Activated naive CD4-positive, alpha-beta T cell treated with anti-CD3 and anti-CD28 coated beads, Interleukin-2, amount 50 U/mL, for 16 hours (primary cell): ENCODE measurements around the gene RPS6KA5.

Experiments used
- DNase-seq: peaks from one replicate; pipeline ENCODE4 v3.0.0-alpha.2; 2020

The RPS6KA5 gene

GRCh38 chr14:90820958-90821357 lies 239.5 kb downstream of the RPS6KA5 start:
- peak; percentile 81 for DNase-seq

- DNase-seq, result no peak
These were observed 240.6 kb downstream of the RPS6KA5 start for GRCh38 chr14:90819734-90820393.

- no peak for DNase-seq
These were observed 241.7 kb downstream of the RPS6KA5 start for GRCh38 chr14:90818715-90819114.

- DNase-seq, result no peak
These were observed 243.6 kb downstream of the RPS6KA5 start for GRCh38 chr14:90816681-90817436.

- peak; percentile 40 for DNase-seq
These were observed 244.4 kb downstream of the RPS6KA5 start, which contains the start of gene TTC7B for GRCh38 chr14:90815822-90816662. Gene TTC7B (minus strand): TSS chr14:90816430. CDS start chr14:90816295, 135 bp downstream.

GRCh38 chr14:90815572-90815821 lies 244.9 kb downstream of the RPS6KA5 start:
- DNase-seq, result no peak

- DNase-seq, result no peak
These were observed 245.5 kb downstream of the RPS6KA5 start for GRCh38 chr14:90814806-90815571.

GRCh38 chr14:90813442-90813841 lies 247.0 kb downstream of the RPS6KA5 start:
- no peak for DNase-seq

- DNase-seq, result no peak
These were observed 248.3 kb downstream of the RPS6KA5 start for GRCh38 chr14:90812109-90812508.

GRCh38 chr14:90811641-90812040 lies 248.8 kb downstream of the RPS6KA5 start:
- DNase-seq, result no peak

GRCh38 chr14:90810806-90811205 lies 249.6 kb downstream of the RPS6KA5 start:
- no peak for DNase-seq

- DNase-seq, result no peak
These were observed 250.7 kb downstream of the RPS6KA5 start for GRCh38 chr14:90809530-90810312.

GRCh38 chr14:90808759-90809529 lies 251.5 kb downstream of the RPS6KA5 start:
- no peak for DNase-seq

- DNase-seq, result no peak
These were observed 253.4 kb downstream of the RPS6KA5 start for GRCh38 chr14:90807060-90807459.

GRCh38 chr14:90805662-90806540 lies 254.5 kb downstream of the RPS6KA5 start:
- DNase-seq, result no peak

GRCh38 chr14:90805084-90805391 lies 255.4 kb downstream of the RPS6KA5 start:
- no peak for DNase-seq

- no peak for DNase-seq
These were observed 256.0 kb downstream of the RPS6KA5 start for GRCh38 chr14:90804292-90805083.

- DNase-seq, result no peak
These were observed 257.2 kb downstream of the RPS6KA5 start for GRCh38 chr14:90803249-90803648.

- no peak for DNase-seq
These were observed 261.0 kb downstream of the RPS6KA5 start for GRCh38 chr14:90799420-90799819.

- DNase-seq, result no peak
These were observed 262.5 kb downstream of the RPS6KA5 start for GRCh38 chr14:90797919-90798318.
